Measurements from ENCODE around the gene ZNF593.

Gene ZNF593

DNA sequence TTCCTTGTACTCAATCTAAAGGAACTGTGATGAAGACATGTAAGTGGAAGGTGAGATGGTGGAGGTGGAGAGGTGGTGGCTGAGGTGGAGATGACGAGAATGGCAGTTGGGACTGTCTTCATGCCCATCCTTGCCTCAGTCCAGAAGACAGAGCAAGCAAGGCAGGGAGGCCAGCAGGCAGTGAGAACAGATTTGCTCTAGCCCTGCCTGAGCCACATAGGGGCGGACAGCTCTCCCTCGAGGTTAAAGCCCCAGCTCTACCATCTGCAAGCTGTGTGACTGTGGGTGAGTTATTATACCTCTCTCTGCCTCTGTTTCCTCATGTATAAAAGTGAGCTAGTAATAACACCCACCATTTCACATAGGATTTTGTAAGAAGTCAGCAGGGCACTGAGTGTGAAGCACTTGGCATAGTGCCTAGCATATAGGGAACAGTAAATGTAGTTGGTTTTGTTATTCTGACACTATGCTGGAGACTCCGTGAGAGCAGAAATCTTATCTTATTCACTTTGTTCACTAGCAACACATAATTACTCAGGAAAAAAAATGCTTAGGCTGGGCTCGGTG is 15.7 kb upstream of the ZNF593 start:
- no peak for DNase-seq

DNA sequence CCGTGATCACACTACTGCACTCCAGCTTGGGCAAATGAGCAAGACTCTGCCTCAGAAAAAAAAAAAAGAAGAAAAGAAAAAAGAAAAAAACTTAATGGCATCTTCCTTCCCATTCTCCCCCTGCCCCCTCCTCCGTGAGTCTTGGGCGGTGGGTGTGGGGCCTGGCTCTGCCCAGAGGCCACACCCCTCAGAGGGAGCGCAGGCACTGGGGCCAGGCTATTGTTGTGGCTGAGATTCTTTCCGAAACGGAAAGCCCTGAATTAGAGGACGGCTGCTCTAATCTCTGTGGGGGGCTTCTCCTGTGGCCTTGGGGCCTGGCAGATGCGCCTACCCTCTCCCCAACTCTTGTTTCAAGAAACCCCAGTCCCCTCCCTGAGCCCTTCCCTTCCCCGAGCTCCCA is 15.0 kb upstream of the ZNF593 start:
- no peak for DNase-seq

DNA sequence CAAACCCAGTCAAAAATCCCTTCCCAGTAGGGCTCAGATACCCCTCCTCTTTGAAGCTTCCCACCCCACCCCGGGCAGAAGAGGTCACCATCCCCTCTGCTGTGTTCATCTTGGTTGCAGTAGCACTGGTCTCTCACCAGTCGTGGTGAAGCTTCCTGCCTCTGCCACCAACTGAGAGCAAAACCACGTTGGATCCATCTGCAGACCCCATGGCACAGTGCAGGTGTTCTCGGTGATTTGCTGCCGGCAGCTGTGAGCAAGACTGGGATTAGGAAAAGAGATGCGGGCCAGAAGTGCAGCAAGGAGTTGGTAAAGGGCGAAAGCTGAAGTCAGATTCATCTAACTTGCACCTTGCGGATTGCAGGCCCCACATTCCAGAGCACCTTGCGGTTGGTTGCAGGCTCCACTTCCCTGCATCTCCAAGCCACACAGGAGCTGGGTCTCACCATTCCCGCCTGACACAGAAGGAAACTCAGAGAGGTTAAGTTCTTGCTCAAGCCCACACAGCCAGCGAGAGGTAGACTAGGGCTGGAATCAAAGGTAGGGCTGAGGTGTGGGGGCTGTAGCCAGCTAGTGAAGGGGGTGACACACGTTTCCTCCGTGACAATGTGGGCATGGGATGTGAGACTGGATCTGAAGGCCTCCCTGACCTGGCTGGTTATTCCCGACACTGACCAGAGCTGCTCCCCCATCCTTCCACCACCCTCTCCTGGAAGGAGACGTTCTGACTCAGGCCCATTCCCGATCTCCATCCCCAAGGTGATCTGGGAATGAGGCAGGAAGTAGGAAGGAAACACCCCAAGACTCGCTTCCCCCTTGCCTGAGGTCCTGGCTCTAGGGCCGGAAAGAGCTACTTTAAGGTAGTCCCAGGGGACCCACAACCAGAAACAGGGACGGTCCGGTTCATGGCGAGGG is 14.1 kb upstream of the ZNF593 start:
- no peak for DNase-seq

DNA sequence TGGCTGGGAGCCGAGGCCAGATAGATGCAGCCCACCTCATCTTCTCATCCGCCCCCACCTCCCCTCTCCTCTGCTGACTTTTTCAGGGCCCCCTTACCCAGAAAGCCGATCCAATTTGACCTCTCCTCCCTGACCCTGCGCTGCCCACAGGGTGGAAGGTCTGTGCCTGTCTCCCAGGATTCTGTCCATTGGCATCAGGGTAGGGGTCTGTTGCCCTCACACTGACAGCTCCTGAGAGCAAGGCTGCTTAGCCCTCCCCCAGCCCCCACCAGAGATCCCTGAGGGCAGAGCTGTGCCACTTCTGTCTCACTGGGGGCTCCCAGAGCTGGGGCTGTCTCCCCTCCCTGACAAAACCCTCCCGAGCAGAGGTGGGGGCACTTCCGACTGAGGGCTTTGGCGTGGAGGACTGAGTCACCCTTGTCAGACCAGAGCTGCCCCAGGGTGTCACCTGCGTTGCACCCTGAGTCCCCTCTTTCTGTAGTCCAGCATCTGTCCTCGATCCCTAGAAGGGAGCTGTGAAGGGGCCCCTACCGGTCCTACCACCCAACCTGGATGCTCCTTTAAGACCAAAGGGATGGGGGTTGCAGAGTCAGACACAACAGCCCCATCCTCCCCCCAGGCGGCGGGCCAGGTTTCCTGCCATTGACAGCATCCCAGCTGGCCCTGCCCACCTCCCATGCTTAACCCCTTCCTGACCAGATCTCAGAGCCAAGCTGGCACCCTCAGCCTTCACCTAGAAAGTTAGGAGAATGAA is 13.2 kb upstream of the ZNF593 start:
- DNase-seq, result peak; percentile 9

DNA sequence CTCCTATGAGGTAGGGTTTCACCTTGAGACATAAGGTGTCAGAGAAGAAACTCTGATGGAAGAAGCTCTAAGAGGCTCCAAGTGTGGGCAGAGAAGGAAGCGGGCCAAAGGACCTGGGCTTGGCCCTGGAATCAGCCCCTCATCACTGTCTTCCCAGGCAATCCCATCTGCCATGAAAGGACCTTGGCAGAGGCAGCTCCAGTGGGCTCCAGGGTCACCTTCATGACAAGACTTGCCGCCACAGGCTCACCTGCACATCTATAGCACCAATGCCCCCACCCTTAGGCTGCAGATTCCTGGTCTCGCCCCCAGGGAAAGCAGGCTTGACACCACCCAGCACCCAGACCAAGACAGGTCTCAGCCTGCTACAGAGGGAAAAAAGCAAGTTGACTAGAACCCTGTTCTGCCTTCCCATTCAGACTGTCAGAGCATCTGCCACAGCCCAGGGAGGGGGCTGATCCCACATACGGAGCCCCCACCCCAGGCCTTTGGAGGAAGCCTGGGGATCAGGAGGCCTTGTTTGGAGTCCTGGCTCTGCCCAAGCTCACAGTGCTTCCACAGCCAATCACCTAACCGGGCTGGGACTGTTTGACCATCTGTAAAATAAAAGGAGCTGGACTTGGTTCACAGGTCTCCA is 11.3 kb upstream of the ZNF593 start:
- DNase-seq, result no peak

DNA sequence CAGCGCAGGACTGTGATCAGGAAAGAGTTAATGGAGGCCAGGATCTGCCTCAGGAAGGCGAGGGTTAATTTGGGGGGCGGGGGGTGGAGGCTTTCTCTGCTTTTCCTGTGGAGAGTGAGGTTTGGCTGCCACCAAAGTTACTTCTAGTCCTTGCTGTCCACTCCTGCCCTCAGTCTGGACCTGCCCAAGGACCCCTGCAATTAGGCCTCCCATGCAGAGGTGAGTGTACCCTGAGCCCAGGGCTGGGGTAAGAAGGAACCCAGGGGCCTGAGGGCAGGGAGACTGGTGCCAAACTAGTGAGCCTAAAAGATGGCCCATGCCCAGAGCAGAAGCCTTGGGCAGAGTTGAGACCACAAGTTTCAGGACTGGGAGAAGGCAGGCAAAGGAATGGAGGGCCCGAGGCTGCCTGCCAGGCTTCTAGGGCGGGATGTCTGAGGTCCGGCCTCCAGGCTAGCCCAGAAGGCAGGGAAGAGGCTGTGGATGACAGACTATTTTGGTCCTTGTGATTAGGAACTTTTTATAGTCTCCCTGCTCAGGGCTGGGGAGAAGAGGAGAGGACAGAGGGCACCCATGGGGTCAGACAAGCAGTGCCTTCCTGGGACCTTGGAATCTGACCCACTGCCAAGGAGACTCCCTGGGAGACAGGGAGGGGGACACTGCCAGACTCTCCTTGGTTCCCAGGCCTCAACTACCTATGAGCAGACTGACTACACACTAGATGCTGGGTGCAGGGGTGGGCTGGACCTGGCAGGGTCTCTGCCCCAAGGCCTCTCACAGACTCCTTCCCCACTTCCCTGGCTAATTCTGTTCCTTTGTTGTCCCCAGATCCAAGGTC is 10.6 kb upstream of the ZNF593 start, which contains the start of gene FAM110D:
Gene FAM110D, plus strand, starts transcription at position 172 of the 835 bp plus-strand sequence. CDS start 2,213 bp downstream, outside the sequence.
- DNase-seq, result no peak

DNA sequence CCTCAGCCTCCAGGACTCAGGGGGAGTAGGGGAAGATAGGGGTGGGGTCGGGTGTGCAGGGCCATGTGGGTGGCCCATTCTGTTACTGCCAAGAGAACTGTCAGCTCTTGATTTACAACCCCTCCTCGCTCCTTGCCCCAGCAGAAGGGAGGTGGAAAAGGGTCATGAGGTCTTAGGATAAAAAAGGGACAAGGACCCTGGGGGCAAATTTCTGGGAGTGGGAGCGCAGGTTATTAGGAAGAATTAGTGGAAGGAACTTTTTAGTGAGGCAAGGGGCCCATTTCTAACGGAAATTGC is 10.0 kb upstream of the ZNF593 start:
- DNase-seq, result no peak

DNA sequence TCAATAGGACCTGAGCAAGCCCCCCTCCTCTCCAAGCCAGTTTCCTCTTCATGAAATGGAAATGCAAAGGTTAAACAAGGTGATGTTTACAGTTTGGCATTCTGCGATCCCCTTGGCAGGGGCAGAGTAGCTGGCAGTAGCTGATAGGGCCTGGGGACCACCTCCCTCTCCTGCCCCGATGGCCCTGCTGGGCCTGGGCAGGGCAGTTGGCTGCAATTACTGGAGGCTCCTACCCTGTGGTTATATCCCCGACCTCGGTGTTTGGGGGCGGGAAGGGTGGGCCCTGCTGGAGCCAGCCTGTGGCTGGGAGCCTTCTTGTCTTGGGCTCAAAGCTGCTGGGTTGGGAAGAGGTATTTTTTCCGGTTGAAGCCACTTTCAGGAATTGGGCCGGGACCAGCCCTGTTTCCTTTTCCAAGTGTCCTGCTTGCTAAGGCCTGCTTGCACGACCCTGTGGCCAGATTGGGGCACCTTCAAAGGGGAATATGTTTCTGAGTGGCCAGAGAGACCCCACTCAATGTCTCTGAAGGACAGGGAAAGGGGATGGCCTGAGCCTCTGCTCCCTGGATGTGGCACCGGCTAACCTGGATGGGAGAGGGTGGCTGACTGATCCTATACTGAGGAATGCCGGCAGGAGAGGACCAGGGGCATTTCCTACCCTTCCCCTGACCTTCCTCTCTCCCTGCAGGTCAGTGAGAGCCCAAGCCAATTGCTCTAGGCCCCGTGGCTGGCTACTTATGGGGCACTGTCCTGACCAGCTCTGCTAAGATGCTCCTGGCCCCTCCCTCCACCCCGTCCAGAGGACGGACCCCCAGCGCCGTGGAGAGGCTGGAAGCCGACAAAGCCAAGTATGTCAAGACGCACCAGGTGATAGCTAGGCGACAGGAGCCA is 8.9 kb upstream of the ZNF593 start:
- DNase-seq, result no peak

DNA sequence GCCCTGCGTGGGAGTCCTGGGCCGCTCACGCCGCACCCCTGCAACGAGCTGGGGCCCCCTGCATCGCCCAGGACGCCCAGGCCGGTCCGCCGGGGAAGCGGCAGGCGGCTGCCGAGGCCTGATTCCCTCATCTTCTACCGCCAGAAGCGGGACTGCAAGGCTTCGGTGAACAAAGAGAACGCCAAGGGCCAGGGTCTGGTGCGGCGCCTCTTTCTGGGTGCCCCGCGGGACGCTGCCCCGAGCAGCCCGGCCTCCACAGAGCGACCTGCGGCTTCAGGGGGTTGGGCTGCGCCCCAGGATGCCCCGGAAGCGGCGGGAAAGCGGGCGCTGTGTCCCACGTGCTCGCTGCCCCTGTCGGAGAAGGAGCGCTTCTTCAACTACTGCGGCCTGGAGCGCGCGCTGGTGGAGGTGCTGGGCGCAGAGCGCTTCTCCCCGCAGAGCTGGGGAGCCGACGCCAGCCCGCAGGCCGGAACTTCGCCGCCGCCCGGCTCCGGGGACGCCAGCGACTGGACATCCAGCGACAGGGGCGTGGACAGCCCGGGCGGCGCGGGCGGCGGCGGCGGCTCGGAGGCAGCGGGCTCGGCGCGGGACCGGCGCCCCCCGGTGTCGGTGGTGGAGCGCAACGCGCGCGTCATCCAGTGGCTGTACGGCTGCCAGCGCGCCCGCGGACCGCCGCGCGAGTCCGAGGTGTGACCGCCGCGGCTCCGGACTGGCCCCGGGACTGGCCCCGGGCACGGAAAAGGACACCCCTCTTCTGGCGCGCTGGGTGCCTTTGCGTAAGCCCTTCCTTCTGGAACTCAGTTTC is 8.1 kb upstream of the ZNF593 start:
- no peak for DNase-seq

DNA sequence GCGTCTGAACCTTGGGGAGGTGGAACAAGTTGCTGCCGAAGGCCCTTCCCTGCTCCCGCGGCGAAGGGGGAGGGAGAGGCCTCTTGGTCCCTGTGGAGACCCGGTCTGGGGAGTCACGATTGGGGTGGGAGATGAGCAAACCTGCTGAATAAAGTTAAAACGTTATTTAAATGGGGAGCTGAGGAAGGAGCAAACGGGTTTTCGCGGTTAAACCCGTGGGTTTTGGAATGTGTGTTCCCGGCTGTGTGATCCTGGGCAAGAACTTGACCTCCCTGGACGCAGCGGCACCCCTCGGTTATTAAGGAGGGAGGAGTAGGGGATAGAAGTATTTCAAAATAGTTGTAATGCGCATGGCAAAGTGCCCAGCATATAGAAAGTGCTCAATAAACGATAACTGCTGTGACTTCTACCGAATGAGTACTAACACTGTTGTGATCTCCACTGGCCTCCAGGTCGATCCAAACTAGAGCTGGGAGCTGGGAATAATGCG is 7.4 kb upstream of the ZNF593 start:
- DNase-seq, result no peak

DNA sequence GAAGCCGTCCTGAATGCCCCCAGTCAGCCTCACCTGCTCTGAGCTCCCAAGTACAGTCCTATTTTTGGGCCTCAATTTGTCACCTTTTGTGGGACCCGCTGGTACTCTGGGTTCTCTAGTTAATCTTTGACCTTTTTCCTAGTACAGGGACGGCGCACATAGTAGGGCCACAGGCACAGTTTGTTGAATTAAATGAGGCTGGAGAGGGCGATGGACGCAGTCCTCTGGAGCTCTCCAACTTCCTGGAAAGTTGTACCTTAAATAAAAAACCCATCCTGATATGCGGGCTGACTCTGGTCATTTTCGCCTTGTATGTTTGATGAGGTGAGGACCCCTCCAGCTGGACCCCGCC is 6.0 kb upstream of the ZNF593 start:
- no peak for DNase-seq

DNA sequence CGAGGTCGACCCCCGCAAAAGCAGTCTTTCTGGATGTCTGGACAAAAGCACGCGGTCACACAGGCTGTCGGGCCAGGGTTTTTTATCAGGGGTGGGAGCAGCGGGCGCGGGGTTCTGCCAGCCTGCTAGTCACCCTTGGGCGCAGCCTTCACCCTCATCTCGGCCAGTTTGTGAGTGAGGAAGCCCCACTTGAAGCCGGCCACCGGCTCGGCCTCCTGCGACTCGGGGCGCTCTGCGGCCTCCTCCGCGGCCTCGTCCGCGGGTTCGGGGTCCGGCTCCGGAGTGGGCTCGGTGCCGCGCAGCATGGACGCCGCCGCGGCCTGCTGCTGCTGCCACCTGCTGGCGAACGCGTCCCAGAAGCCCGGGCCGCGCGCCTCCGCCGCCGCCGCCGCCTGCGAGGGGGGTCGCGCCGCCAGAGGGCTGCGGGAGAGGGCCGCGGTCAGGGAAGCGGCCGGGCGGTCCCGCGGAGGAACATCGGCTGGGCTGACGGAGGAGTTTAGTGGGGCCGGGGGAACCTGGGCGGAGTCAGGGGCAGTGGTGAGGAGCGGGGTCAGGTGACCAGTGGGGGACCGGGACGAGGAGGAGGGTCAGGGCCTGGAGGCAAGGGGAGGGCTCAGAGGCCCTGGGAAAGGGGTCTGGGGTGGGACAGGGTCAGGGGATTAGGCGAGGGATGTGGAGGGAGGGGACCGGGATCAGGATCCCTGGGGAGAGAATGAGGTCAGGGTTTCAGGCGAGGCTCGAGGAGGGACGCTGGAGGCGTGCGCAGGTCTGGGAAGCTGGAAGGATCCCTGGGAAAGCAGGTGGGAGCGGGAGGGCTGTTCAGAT is 5.5 kb upstream of the ZNF593 start:
- DNase-seq, result peak; percentile 29

DNA sequence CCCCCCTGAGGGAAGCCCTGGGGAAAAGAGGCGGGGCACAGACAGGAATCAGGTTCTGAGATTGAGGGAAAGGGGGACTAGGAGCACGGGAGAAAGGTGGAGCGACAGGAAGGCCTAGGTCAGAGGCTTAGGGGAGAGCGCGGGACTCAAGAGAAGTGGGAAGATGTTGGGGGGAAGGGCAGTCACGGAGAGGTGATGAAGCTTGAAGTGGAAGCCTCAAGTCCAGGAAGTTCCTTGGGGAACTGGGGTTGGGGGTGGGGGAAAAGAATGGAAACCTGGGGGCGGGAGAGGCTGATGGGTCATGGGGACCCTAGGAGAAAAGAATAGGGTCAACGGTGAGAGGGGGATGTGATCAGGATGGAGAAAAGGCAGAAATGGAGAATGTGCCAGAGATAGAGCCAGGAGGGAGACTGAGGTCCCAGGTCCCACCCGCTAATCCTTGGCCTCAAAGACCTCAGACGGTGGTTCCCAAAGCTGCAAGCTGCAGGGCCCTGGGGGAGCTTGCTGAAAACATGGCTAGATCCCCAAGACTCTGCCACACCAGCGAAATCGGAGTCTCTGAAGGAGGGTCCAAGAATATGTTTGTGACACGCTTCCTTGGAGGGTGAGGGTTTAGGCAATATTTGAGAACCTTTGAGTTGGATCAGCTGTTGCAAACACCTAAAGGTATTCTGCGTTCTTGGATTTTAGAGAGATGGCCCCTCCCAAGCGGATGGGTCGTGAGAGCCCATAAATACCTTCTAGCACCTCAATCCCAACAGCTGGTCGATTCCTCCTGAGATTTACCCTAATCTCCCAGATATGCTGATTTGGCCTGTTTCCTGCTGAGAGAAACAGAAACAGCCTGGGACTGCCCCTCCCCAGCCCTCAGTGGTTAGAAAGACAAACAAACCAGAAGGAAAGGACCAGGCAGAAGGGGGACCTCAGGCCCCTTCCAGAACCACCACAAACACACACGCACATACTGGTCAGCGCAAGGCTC is 4.6 kb upstream of the ZNF593 start:
- peak; percentile 3 for DNase-seq

DNA sequence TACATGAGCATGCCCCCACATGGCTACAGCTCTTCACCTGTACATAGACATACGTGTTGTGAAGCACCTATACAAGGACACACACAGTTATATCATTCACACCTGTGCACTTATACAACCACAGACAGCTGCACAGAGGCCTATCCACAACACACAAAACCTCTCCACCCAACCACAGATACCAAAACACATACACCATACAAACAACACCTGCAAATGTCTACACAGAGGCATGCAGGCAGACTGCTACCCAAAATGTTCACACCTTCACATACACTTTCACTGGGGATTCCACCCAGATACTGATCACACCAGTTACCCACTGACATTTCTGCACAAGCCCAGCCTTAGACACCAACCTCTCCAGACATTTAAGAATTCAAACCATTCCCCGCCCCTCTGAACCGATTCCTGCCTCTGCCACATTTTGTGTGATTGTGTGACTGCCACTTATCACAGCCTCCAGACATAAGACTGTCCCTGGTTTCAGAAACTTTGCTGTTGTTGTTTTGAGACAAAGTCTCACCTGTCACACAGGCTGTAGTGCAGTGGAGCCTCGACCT is 2.9 kb upstream of the ZNF593 start:
- no peak for DNase-seq

DNA sequence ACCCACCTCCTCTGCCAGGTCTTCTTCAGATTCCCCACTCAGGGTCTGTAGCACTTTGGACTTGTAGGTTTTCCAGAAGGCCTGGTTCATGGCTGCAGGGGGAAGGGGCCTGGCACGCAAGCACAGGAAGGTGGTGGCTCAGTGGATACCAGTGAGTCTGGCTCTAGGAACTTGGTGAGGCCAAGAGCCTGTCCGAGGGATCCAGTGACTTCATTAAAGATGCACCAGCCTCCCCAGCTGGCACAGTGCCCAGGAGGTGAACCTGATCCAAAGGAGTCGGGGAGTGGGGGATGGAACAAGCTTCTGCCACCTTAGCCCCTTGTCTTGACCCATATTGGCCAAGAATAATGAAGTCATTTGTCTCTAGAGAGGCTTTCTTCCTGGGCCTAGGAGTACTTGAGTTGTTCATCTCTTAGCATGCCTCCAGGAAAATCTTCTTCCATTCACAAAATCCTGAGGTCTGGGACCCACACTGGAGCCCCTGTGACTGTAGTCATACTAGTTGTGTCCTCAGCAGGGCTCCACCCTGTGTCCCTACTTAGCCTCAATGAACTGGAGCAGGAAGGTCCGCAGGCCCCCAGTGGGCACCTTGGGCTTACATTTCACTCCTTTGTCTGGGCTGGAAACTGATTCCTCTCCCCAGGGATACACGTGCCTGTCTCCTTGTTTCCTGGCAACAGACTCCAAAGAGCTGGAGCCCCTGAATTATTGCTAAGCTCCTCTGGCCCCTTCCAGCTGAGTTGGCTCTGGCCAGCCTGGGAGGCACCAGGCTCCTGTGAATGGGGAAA is 1.1 kb upstream of the ZNF593 start, which contains the start of gene C1orf232:
Gene C1orf232, minus strand, starts transcription at position 554 of the 788 bp plus-strand sequence. Its CDS starts 464 bp downstream, at position 90.
- peak; percentile 66 for DNase-seq

DNA sequence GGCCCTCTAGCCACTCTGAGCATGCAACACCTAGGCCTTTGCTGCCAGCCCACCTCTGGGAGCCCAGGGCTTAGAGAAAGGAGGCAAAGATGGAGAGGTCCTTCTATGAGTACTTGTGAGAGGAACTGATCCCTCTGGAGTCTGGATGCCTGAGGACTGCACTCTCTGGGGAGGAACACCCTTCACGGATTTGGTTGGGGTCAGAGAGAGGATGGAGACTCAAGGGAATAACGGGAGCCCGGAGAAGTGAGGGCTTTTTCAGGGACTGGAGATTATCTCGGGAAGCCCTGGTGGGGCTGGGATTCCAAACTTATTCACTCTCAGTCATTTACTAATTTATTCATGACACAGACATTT is 532 bp upstream of the ZNF593 start:
- DNase-seq, result no peak

DNA sequence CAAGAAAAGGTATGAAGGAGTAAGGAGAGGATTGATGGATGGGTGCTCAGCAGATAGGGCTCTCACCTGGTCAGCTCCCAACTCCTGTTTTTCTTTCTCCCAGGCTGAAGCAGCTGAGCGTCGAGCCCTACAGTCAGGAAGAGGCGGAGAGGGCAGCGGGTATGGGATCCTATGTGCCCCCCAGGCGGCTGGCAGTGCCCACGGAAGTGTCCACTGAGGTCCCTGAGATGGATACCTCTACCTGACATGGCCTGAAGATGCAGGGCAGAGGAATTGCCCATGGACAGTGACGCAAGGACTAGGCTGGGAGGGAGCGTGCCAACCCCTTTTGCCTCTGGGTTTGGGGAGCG is 739 bp downstream of the ZNF593 start:
- no peak for DNase-seq
